ENCODE data around the gene ITGB1.

Gene ITGB1

DNA sequence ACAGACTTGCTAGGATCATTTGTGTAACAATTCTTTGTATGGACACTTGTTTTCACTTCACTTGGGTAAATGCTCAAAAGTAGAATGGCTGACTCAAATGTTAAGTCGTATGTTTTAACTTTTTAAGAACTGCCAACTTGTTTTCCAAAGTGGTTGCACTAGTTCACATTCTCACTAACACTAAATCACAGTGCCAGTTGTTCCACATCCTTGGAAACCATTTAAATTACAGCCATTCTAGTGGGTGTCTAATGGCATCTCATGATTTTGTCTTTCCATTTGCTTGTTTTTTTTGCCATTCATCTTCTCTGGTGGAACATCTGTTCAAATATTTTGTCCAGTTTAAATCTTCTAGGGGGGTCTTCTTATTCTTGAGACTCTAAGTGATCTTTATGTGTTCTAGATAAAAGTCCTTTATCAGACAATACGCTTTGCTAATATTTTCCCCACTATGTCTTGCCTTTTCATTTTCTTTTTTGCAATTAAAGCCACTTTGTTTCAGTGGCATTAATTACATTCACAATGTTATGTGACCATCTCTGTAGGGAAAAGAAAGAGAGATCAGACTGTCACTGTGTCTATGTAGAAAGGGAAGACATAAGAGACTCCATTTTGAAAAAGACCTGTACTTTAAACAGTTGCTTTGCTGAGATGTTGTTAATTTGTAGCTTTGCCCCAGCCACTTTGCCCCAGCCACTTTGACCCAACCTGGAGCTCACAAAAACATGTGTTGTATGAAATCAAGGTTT lies 63.9 kb downstream of the ITGB1 start:
- TF ChIP-seq, protein P1, sequence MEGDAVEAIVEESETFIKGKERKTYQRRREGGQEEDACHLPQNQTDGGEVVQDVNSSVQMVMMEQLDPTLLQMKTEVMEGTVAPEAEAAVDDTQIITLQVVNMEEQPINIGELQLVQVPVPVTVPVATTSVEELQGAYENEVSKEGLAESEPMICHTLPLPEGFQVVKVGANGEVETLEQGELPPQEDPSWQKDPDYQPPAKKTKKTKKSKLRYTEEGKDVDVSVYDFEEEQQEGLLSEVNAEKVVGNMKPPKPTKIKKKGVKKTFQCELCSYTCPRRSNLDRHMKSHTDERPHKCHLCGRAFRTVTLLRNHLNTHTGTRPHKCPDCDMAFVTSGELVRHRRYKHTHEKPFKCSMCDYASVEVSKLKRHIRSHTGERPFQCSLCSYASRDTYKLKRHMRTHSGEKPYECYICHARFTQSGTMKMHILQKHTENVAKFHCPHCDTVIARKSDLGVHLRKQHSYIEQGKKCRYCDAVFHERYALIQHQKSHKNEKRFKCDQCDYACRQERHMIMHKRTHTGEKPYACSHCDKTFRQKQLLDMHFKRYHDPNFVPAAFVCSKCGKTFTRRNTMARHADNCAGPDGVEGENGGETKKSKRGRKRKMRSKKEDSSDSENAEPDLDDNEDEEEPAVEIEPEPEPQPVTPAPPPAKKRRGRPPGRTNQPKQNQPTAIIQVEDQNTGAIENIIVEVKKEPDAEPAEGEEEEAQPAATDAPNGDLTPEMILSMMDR (IDR thresholded peaks at IDR 0.05; ENCODE audit: insufficient read depth, low read depth, low read length, missing control alignments), result no peak
- no peak for DNase-seq (ENCODE audit: low read depth)
- no peak overlapping the region for H3K4me3 ChIP-seq (ENCODE audit: low read depth, low read length)

DNA sequence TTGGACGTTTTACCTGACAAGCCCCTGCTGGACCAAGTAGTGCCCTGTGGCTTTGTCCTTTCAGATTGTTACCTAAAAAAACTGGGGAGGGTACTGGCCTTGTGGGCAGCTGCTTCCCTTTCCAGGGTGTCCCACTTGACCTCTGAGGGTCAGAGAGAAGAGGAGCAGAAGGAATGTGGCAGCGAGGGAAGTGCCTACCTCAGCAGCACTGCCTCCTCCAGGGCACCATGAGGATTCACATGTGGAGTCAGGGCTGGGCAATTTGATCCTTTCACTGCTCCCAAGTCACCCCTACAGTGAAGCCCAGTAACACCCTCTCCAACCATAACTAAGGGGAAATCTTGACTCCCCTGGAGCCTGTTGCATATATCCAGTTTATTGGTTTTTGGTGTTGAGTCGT lies 64.6 kb downstream of the ITGB1 start:
- H3K4me3 ChIP-seq (ENCODE audit: low read depth, low read length), result no peak overlapping the region
- DNase-seq (ENCODE audit: low read depth), result no peak
- TF ChIP-seq, protein P1 (IDR thresholded peaks at IDR 0.05; ENCODE audit: insufficient read depth, low read depth, low read length, missing control alignments), result no peak

DNA sequence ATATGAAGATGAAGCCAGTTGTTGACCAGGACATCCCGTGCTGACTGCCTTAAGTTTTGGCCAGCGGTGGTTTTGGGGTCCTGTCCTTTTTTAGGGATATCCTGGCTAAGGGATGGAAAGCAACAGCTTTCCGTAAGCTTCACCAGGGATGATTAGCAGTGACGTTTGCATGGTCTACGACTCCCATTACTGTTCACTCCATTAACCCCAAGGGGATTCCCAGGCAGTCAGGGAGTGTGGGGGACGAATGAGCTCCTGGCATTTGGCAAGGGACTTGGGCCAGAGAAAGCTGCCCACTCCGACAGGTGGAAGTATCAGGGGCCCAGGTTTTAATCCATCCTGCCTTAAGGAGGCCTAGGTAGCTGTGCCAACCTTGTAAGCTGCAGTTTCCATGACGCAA lies 66.8 kb downstream of the ITGB1 start:
- no peak overlapping the region for H3K4me3 ChIP-seq (ENCODE audit: low read depth, low read length)
- TF ChIP-seq, protein P1 (IDR thresholded peaks at IDR 0.05; ENCODE audit: insufficient read depth, low read depth, low read length, missing control alignments), result no peak
- no peak for DNase-seq (ENCODE audit: low read depth)

GRCh38 chr10:32890444-32890843 lies 67.6 kb downstream of the ITGB1 start:
- H3K4me3 ChIP-seq (ENCODE audit: low read depth, low read length), result no peak overlapping the region
- no peak for DNase-seq (ENCODE audit: low read depth)
- TF ChIP-seq, protein P1 (IDR thresholded peaks at IDR 0.05; ENCODE audit: insufficient read depth, low read depth, low read length, missing control alignments), result no peak

GRCh38 chr10:32889631-32890212 lies 68.3 kb downstream of the ITGB1 start:
- no peak overlapping the region for H3K4me3 ChIP-seq (ENCODE audit: low read depth, low read length)
- TF ChIP-seq, protein P1 (IDR thresholded peaks at IDR 0.05; ENCODE audit: insufficient read depth, low read depth, low read length, missing control alignments), result no peak
- DNase-seq (ENCODE audit: low read depth), result no peak

GRCh38 chr10:32888161-32888927 lies 69.7 kb downstream of the ITGB1 start:
- TF ChIP-seq, protein P1 (IDR thresholded peaks at IDR 0.05; ENCODE audit: insufficient read depth, low read depth, low read length, missing control alignments), result no peak
- H3K4me3 ChIP-seq (ENCODE audit: low read depth, low read length), result no peak overlapping the region
- DNase-seq (ENCODE audit: low read depth), result no peak

Measured in GM12865 (cell line).